ENCODE results near the gene GLRX.

DNA sequence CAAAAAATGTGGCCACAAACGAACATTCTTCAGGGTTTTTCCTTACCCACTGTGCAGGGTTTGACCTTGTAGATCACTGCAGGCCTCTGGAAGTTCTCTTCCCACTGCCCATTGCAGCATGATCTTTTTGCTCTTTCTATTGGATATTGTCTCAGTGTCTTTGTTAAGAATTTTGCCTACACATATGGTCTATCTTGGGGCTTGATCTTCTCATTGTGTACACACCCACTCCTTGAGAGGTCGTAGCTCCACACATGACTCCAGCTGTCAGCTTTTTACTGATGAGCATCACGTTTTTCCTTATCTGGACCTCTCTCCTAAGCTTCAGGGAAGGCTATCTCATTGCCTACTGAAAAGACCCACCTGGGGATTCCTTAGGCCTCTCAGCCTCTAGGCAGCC is 3.0 kb upstream of the GLRX start:
- no peak for TF ChIP-seq POLR2A (IDR thresholded peaks at IDR 0.05; ENCODE audit: low read length)
- peak; percentile 42 for TF ChIP-seq GATA1 (IDR thresholded peaks at IDR 0.05; ENCODE audit: low read depth, low read length)

Measured in erythroblast (primary cell).